NK-92 (cell line): ENCODE results near the gene TRIM37.

ENCODE experiments used
- DNase-seq: peaks from one replicate; lab custom pipeline; 2025; ENCODE audit not compliant: unreplicated experiment; lab: John Stamatoyannopoulos, UW

The TRIM37 gene

GRCh38 chr17:59046192-59046591, 60.5 kb downstream of the TRIM37 start:
- no peak for DNase-seq

GRCh38 chr17:59038734-59039133, 67.9 kb downstream of the TRIM37 start:
- no peak for DNase-seq

- DNase-seq, result no peak
Observed at GRCh38 chr17:59037960-59038359, 68.7 kb downstream of the TRIM37 start.

- no peak for DNase-seq
Observed at GRCh38 chr17:59030811-59031210, 75.9 kb downstream of the TRIM37 start.

- no peak for DNase-seq
Observed at GRCh38 chr17:59028328-59028727, 78.4 kb downstream of the TRIM37 start.

- DNase-seq, result no peak
Observed at GRCh38 chr17:59027750-59028149, 78.9 kb downstream of the TRIM37 start.

GRCh38 chr17:59026176-59026939, 80.3 kb downstream of the TRIM37 start:
- DNase-seq, result no peak

GRCh38 chr17:59024916-59025315, 81.8 kb downstream of the TRIM37 start:
- DNase-seq, result no peak

GRCh38 chr17:59018019-59018418, 88.7 kb downstream of the TRIM37 start:
- no peak for DNase-seq

GRCh38 chr17:59011975-59012374, 94.7 kb downstream of the TRIM37 start:
- no peak for DNase-seq

- no peak for DNase-seq
Observed at GRCh38 chr17:59010026-59010425, 96.7 kb downstream of the TRIM37 start.

GRCh38 chr17:59008737-59009136, 97.9 kb downstream of the TRIM37 start:
- DNase-seq, result no peak

- DNase-seq, result no peak
Observed at GRCh38 chr17:59007995-59008394, 98.7 kb downstream of the TRIM37 start.

- no peak for DNase-seq
Observed at GRCh38 chr17:59004338-59005111, 102.2 kb downstream of the TRIM37 start.

GRCh38 chr17:59003860-59004259, 102.8 kb downstream of the TRIM37 start:
- DNase-seq, result no peak

- no peak for DNase-seq
Observed at GRCh38 chr17:59002848-59003247, 103.8 kb downstream of the TRIM37 start.

GRCh38 chr17:59002126-59002525, 104.6 kb downstream of the TRIM37 start:
- no peak for DNase-seq

GRCh38 chr17:59001158-59001814, 105.4 kb downstream of the TRIM37 start:
- no peak for DNase-seq

- DNase-seq, result no peak
Observed at GRCh38 chr17:59000022-59000421, 106.7 kb downstream of the TRIM37 start.

- DNase-seq, result no peak
Observed at GRCh38 chr17:58999500-58999899, 107.2 kb downstream of the TRIM37 start.

GRCh38 chr17:58998871-58999270, 107.8 kb downstream of the TRIM37 start:
- no peak for DNase-seq
